HepG2 (cell line): Measurements from ENCODE around the gene INTS3. TPM values are rescaled to one million over a fixed set of nuclear protein-coding genes. Genes with fewer than 3 reads are reported as not detected.

Experiments used
- HES4 ChIP-seq: sonication (generic); formaldehyde crosslinking; IDR thresholded peaks from 2 replicates; pipeline ENCODE4 v1.9.0; 2021; ENCODE audit warnings: mild to moderate bottlenecking, missing genetic modification reagents, borderline replicate concordance
- HHEX ChIP-seq: IDR thresholded peaks from 2 replicates; pipeline ENCODE4 v1.6.1; 2016; ENCODE audit warnings: control low read depth
- KLF11 ChIP-seq: IDR thresholded peaks from 2 replicates; pipeline ENCODE4 v1.6.1; 2016; ENCODE audit warnings: missing compliant biosample characterization
- RELA ChIP-seq: sonication (generic); formaldehyde crosslinking; IDR thresholded peaks from 2 replicates; pipeline ENCODE4 v1.4.0; 2020; ENCODE audit warnings: missing genetic modification reagents
- SPEN ChIP-seq: sonication (generic); formaldehyde crosslinking; IDR thresholded peaks from 2 replicates; pipeline ENCODE4 v1.5.1; 2020; ENCODE audit warnings: low read depth, mild to moderate bottlenecking, missing genetic modification reagents
- ZNF10 ChIP-seq: sonication (generic); formaldehyde crosslinking; IDR thresholded peaks from 2 replicates; pipeline ENCODE4 v1.4.0; 2020; ENCODE audit warnings: mild to moderate bottlenecking, low read depth, missing genetic modification reagents, borderline replicate concordance
- ZNF180 ChIP-seq: sonication (generic); formaldehyde crosslinking; IDR thresholded peaks from 2 replicates; pipeline ENCODE4 v1.4.0; 2020; ENCODE audit warnings: low read depth, missing genetic modification reagents, borderline replicate concordance
- ZNF720 ChIP-seq: sonication (generic); formaldehyde crosslinking; IDR thresholded peaks from 2 replicates; pipeline ENCODE4 v1.4.0; 2020; ENCODE audit warnings: missing genetic modification reagents
- polyA plus RNA-seq, 8 experiments: library from polyadenylated mRNA; depleted of rRNA in 3 of 8; stranded (reverse) in 7 of 8; unstranded in 1 of 8; fragments of >200 nt; fragmentation: Illumina TruSeq in 4 of 8; extraction: Trizol in 4 of 8; gene quantifications; 2 replicates each; pipeline versions ENCODE4 v1.2.1 to v1.2.3, GENCODE V29; 2011 to 2016; ENCODE audit warnings: low read depth in 4 of 8, missing spikeins in 1 of 8, mixed read lengths in 1 of 8; ENCODE audit not compliant: insufficient read depth in 1 of 8
- total RNA-seq, 5 experiments: library from RNA; depleted of rRNA; stranded (reverse); fragments of >200 nt; fragmentation: Illumina TruSeq; extraction: Trizol; gene quantifications; 2 replicates each; pipeline ENCODE4 v1.2.3, GENCODE V29; 2016; ENCODE audit warnings: low read depth in 1 of 5
- TF ChIP-seq, protein P1 (sequence below): sonication (generic); formaldehyde crosslinking; IDR thresholded peaks from 2 replicates; pipeline ENCODE4 v1.4.0; 2020; ENCODE audit warnings: missing genetic modification reagents, borderline replicate concordance
- TF ChIP-seq, protein P2 (sequence below): sonication (generic); formaldehyde crosslinking; conservative IDR thresholded peaks from 2 replicates; pipeline ENCODE4 v1.8.0; 2022; ENCODE audit warnings: low read depth, missing genetic modification reagents
- TF ChIP-seq, protein P3 (sequence below): sonication (generic); formaldehyde crosslinking; IDR thresholded peaks from 2 replicates; pipeline ENCODE4 v1.5.1; 2020; ENCODE audit warnings: mild to moderate bottlenecking, missing genetic modification reagents, moderate library complexity
- TF ChIP-seq, protein P4 (sequence below): IDR thresholded peaks from 2 replicates; pipeline ENCODE4 v1.4.0; 2020; ENCODE audit warnings: mild to moderate bottlenecking, missing genetic modification reagents

INTS3 gene
- total and polyA plus RNA-seq, 2 of the 13 experiments (the other 11 are each of a cell fraction or from before 2014, with no cell fraction given) = 17.2 to 27.2 TPM

DNA sequence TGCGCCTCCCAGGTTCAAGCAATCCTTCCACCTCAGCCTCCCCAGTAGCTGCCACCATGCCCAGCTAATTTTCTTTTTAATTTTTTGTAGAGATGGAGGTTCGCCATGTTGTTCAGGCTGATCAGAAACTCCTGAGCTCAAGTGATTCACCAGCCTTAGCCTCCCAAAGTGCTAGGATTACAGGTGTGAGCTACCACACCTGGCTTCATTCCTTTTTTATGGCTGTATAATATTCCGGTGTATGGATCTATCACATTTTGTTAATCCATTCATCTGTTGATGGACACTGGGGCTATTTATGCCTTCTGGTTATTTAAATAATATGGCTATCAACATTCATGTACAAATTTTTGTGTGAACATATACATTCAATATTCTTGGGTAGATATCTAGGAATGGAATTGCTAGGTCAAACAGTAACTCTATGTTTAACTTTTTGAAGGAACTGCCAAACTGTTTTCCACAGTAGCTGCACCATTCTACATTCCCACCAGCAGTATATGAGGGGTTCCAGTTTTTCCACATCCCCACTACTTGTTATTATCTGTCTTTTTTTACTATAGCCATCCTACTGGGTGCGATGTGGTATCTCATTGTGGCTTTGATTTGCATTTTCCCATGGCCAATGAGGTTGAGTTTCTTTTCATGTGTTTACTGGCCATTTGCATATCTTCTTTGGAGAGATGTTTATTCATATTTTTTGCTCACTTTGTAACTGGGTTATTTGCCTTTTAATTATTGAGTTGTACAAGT is 58.4 kb downstream of the INTS3 start (continued):
- TF ChIP-seq KLF11 (CRISPR knock-in tag) (no peak), SPEN (CRISPR knock-in tag) (no peak), HES4 (CRISPR knock-in tag) (no peak), RELA (CRISPR knock-in tag) (no peak), HHEX (CRISPR knock-in tag) (no peak), ZNF10 (CRISPR knock-in tag) (no peak), ZNF180 (no peak), ZNF720 (no peak)
- TF ChIP-seq, protein P1, sequence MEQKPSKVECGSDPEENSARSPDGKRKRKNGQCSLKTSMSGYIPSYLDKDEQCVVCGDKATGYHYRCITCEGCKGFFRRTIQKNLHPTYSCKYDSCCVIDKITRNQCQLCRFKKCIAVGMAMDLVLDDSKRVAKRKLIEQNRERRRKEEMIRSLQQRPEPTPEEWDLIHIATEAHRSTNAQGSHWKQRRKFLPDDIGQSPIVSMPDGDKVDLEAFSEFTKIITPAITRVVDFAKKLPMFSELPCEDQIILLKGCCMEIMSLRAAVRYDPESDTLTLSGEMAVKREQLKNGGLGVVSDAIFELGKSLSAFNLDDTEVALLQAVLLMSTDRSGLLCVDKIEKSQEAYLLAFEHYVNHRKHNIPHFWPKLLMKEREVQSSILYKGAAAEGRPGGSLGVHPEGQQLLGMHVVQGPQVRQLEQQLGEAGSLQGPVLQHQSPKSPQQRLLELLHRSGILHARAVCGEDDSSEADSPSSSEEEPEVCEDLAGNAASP (CRISPR knock-in tag) = no peak
- TF ChIP-seq, protein P2, sequence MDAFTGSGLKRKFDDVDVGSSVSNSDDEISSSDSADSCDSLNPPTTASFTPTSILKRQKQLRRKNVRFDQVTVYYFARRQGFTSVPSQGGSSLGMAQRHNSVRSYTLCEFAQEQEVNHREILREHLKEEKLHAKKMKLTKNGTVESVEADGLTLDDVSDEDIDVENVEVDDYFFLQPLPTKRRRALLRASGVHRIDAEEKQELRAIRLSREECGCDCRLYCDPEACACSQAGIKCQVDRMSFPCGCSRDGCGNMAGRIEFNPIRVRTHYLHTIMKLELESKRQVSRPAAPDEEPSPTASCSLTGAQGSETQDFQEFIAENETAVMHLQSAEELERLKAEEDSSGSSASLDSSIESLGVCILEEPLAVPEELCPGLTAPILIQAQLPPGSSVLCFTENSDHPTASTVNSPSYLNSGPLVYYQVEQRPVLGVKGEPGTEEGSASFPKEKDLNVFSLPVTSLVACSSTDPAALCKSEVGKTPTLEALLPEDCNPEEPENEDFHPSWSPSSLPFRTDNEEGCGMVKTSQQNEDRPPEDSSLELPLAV = no peak
- TF ChIP-seq, protein P3, sequence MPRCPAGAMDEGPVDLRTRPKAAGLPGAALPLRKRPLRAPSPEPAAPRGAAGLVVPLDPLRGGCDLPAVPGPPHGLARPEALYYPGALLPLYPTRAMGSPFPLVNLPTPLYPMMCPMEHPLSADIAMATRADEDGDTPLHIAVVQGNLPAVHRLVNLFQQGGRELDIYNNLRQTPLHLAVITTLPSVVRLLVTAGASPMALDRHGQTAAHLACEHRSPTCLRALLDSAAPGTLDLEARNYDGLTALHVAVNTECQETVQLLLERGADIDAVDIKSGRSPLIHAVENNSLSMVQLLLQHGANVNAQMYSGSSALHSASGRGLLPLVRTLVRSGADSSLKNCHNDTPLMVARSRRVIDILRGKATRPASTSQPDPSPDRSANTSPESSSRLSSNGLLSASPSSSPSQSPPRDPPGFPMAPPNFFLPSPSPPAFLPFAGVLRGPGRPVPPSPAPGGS = no peak
- TF ChIP-seq, protein P4, sequence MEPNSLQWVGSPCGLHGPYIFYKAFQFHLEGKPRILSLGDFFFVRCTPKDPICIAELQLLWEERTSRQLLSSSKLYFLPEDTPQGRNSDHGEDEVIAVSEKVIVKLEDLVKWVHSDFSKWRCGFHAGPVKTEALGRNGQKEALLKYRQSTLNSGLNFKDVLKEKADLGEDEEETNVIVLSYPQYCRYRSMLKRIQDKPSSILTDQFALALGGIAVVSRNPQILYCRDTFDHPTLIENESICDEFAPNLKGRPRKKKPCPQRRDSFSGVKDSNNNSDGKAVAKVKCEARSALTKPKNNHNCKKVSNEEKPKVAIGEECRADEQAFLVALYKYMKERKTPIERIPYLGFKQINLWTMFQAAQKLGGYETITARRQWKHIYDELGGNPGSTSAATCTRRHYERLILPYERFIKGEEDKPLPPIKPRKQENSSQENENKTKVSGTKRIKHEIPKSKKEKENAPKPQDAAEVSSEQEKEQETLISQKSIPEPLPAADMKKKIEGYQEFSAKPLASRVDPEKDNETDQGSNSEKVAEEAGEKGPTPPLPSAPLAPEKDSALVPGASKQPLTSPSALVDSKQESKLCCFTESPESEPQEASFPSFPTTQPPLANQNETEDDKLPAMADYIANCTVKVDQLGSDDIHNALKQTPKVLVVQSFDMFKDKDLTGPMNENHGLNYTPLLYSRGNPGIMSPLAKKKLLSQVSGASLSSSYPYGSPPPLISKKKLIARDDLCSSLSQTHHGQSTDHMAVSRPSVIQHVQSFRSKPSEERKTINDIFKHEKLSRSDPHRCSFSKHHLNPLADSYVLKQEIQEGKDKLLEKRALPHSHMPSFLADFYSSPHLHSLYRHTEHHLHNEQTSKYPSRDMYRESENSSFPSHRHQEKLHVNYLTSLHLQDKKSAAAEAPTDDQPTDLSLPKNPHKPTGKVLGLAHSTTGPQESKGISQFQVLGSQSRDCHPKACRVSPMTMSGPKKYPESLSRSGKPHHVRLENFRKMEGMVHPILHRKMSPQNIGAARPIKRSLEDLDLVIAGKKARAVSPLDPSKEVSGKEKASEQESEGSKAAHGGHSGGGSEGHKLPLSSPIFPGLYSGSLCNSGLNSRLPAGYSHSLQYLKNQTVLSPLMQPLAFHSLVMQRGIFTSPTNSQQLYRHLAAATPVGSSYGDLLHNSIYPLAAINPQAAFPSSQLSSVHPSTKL (CRISPR knock-in tag) = no peak
- TF ChIP-seq, all 625 proteins: peak for 0
